CD4-positive, CD25-positive, alpha-beta regulatory T cell (primary cell): ENCODE measurements around the gene SELENOW. TPM values are rescaled to one million over a fixed set of nuclear protein-coding genes. Genes with fewer than 3 reads are reported as not detected.
"Not testable (repeated sequence)": the region's sequence is repeated elsewhere in the genome, so short reads cannot be mapped to it uniquely, and the experiment has no call there.

ENCODE experiments used
- ATAC-seq, 2 donors: fragments of 150-1000 bp; cut with Tn5 transposase; one replicate each; pipeline ENCODE4 v1.10.0; 2021; ENCODE audit warnings: low read depth in 2 of 2, moderate number of reproducible peaks in 2 of 2, moderate library complexity in 1 of 2
- DNase-seq, 3 donors: peaks; one replicate each; pipeline versions ENCODE4 v3.0.0 to v3.0.0-alpha.2; 2012 to 2022; ENCODE audit warnings: mixed read lengths in 1 of 3
- H3K27ac ChIP-seq: one replicate; pipeline ENCODE4 v1.7.0; 2013; ENCODE audit warnings: mild to moderate bottlenecking, low read length; ENCODE audit not compliant: insufficient read depth, poor library complexity, severe bottlenecking
- H3K27me3 ChIP-seq: one replicate; pipeline ENCODE4 v1.7.0; 2013; ENCODE audit warnings: low read length; ENCODE audit not compliant: control insufficient read depth, insufficient read depth
- H3K36me3 ChIP-seq: one replicate; pipeline ENCODE4 v1.7.0; 2013; ENCODE audit warnings: mild to moderate bottlenecking, low read length, moderate library complexity; ENCODE audit not compliant: control insufficient read depth, insufficient read depth
- H3K4me1 ChIP-seq: 2 replicates; pipeline ENCODE4 v1.7.0; 2013; ENCODE audit warnings: mild to moderate bottlenecking, low read length; ENCODE audit not compliant: insufficient read depth, control insufficient read depth, poor library complexity, severe bottlenecking
- H3K4me3 ChIP-seq: one replicate; pipeline ENCODE4 v1.7.0; 2013; ENCODE audit warnings: low read depth, mild to moderate bottlenecking, low read length, moderate library complexity
- H3K9me3 ChIP-seq, 2 experiments: 1 replicate in 1 of 2; 2 replicates in 1 of 2; pipeline ENCODE4 v1.7.0; 2013; ENCODE audit warnings: low read length in 2 of 2, mild to moderate bottlenecking in 1 of 2, moderate library complexity in 1 of 2; ENCODE audit not compliant: control insufficient read depth in 2 of 2
- H3K27ac Mint-ChIP-seq, 3 donors: one replicate each; pipeline ENCODE4 v1.8.0; 2020 to 2022; ENCODE audit warnings: mild to moderate bottlenecking in 3 of 3, mixed read lengths in 3 of 3, moderate library complexity in 2 of 3
- H3K27me3 Mint-ChIP-seq: one replicate; pipeline ENCODE4 v1.8.0; 2022; ENCODE audit warnings: mild to moderate bottlenecking, mixed read lengths
- H3K36me3 Mint-ChIP-seq: one replicate; pipeline ENCODE4 v1.8.0; 2020; ENCODE audit warnings: mixed read lengths
- H3K4me1 Mint-ChIP-seq, 4 donors: one replicate each; pipeline ENCODE4 v1.8.0; 2020 to 2022; ENCODE audit warnings: mixed read lengths in 4 of 4, mild to moderate bottlenecking in 1 of 4
- H3K4me3 Mint-ChIP-seq, 4 donors: one replicate each; pipeline ENCODE4 v1.8.0; 2020 to 2022; ENCODE audit warnings: mild to moderate bottlenecking in 4 of 4, mixed read lengths in 4 of 4, moderate library complexity in 3 of 4
- H3K9me3 Mint-ChIP-seq, 7 donors: one replicate each; pipeline ENCODE4 v1.8.0; 2020 to 2022; ENCODE audit warnings: mixed read lengths in 7 of 7, mild to moderate bottlenecking in 3 of 7, moderate library complexity in 2 of 7
- polyA plus RNA-seq, 4 donors: library from polyadenylated mRNA; unstranded; fragments of 300-500 nt; fragmentation: Illumina TruSeq; gene quantifications; one replicate each; pipeline ENCODE4 v1.2.3, GENCODE V29; 2021
- total RNA-seq: library from RNA; stranded (reverse); gene quantifications from one replicate; pipeline ENCODE4 v1.2.3, GENCODE V29; 2022

Gene SELENOW
- total and polyA plus RNA-seq, 5 donors from 2014 or later = 119 to 422 (median 373) TPM

DNA sequence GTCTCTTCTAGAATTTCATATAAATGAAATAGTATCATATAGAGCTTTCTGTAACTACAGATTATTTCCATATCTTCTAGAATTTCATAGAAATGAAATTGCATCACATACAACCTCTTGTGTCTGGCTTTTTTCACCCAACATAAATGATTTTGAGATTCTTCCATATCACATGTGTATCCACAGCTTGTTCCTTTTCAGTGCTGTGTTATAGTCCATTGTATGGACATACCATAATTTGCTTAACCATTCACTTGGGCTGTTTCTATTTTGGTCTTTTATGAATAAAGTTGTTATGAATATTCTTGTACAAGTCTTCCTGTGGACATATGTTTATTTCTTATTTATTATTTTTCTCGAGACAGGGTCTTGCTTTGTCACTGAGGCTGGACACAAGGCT is 14.1 kb downstream of the SELENOW start:
- peaks cover 0 to 6% (median 5%) of the 10 kb centered on the region in 4 donors for H3K4me1 Mint-ChIP-seq
- no peaks in the 10 kb centered on the region for H3K36me3 ChIP-seq
- no peak overlapping the region for H3K27ac Mint-ChIP-seq
- ATAC-seq = no peak
- no peaks in the 10 kb centered on the region for H3K36me3 Mint-ChIP-seq
- H3K4me1 ChIP-seq = no peaks in the 10 kb centered on the region
- H3K4me3 ChIP-seq = no peak overlapping the region
- peaks cover 0 to 4% (median 0%) of the 10 kb centered on the region in 7 donors for H3K9me3 Mint-ChIP-seq
- H3K27me3 Mint-ChIP-seq = no peaks in the 10 kb centered on the region
- H3K4me3 Mint-ChIP-seq = no peak overlapping the region
- H3K9me3 ChIP-seq = peaks cover 0 to 3% of the 10 kb centered on the region in 2 experiments
- no peaks in the 10 kb centered on the region for H3K27me3 ChIP-seq
- no peak overlapping the region for H3K27ac ChIP-seq
- DNase-seq = no peak

DNA sequence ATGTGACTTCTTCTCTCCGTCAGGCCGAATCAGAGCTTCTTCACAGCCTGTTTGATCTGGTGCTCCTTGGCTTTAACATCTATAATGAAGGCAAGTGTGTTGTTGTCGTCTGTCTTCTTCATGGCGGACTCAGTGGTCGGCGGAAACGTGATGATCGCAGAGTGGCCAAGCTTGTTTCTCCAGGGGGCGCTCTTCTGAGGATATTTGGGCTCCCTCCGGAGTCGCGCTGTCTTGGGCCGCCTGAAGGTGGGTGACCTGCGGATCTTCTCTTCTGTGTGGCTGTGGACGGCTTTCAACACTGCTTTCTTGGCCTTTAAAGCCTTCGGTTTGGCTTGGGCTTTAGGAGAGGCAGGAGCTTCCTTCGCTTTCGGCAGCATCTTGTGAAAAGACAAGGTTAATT is 16.0 kb downstream of the SELENOW start:
- H3K4me1 Mint-ChIP-seq = peaks cover 0 to 3% (median under 1%) of the 10 kb centered on the region in 4 donors
- H3K36me3 Mint-ChIP-seq = no peaks in the 10 kb centered on the region
- no peaks in the 10 kb centered on the region for H3K27me3 Mint-ChIP-seq
- DNase-seq (no peak), ATAC-seq (no peak)
- Histone ChIP-seq H3K4me1 (no peaks in the 10 kb centered on the region), H3K36me3 (no peaks in the 10 kb centered on the region), H3K9me3 (peaks cover 0 to 3% of the 10 kb centered on the region in 2 experiments), H3K27ac (no peak overlapping the region), H3K27me3 (peaks cover 4% of the 10 kb centered on the region), H3K4me3 (no peak overlapping the region)
- H3K9me3 Mint-ChIP-seq = peaks cover 0 to 4% (median 0%) of the 10 kb centered on the region in 7 donors
- no peak overlapping the region for H3K27ac Mint-ChIP-seq
- no peak overlapping the region for H3K4me3 Mint-ChIP-seq

DNA sequence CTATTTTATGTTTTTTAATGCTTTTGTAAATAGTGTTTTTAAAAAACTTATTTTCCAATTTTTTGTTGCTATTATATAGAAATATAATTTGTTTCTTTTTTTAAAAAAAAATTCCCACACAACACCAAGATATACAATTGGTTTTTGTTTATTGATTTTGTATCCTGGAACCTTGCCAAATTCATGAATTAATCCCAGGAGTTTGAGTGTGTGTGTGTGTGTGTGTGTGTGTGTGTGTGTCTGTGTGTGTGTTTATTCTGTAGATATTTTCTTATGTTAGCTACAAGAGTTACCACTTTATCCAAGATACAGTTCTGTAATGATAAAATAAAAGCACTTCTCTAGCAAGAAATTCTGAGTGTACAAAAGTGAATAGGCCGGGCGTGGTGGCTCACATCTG is 18.3 kb downstream of the SELENOW start:
- Histone ChIP-seq H3K4me1 (no peaks in the 10 kb centered on the region), H3K27ac (no peak overlapping the region), H3K36me3 (no peaks in the 10 kb centered on the region), H3K9me3 (peaks cover 0 to 4% of the 10 kb centered on the region in 2 experiments), H3K4me3 (no peak overlapping the region), H3K27me3 (peaks cover 4% of the 10 kb centered on the region)
- no peak overlapping the region for H3K4me3 Mint-ChIP-seq
- H3K27ac Mint-ChIP-seq = no peak overlapping the region
- no peaks in the 10 kb centered on the region for H3K36me3 Mint-ChIP-seq
- DNase-seq (no peak), ATAC-seq (no peak)
- H3K4me1 Mint-ChIP-seq = no peaks in the 10 kb centered on the region
- peaks cover 0 to 4% (median 0%) of the 10 kb centered on the region in 7 donors for H3K9me3 Mint-ChIP-seq
- H3K27me3 Mint-ChIP-seq = no peaks in the 10 kb centered on the region

DNA sequence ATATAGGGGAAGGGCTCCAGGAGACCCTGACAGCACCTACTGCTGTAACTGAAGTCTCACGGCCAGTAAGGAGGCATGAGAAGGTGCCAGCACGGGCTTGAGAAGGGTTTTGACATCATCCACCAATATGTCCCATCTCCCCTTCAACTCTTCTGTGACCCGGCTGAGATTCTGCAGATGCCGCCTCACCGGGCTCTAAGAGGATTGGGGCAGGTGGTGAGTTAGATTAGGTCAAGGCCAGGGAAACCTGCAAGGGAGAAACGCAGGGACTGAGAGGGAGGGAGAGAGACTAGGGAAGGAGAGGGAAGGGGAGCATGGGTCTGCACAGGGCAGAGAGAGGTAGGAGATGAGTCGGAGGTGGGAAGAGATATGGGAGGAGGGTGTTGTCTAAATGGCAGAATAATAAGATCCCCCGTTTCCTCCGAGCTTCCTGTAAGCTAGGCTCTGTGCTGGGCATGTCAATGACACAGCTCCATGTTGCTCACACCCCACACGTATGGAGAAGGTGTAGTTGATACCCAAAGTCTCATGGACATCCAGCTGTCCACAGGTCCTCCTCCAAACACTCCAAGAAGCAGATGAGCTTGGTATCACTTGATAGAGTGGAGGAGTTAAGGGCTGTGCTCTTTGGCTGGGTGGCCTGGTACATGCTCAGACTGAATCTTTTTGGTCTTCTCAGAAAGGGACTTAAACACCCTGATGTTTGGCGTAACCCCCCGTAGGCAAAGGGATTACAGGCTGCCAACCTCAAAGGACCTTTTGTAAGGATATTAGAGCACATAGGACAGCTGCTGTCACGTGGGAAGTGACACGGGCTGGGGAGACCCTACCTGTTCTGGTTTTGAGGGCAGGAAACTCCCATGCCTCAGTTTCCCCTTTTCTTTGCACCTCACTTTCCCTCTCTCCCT is 19.7 kb downstream of the SELENOW start:
- Histone ChIP-seq H3K4me1 (no peaks in the 10 kb centered on the region), H3K9me3 (peaks cover 0 to 1% of the 10 kb centered on the region in 2 experiments), H3K27ac (no peak overlapping the region), H3K36me3 (no peaks in the 10 kb centered on the region), H3K4me3 (no peak overlapping the region), H3K27me3 (peaks cover 4% of the 10 kb centered on the region)
- ATAC-seq (no peak), DNase-seq (no peak)
- Mint-ChIP-seq H3K27me3 (no peaks in the 10 kb centered on the region), H3K4me3 (no peak overlapping the region), H3K4me1 (no peaks in the 10 kb centered on the region), H3K9me3 (peaks cover 0 to 2% (median 0%) of the 10 kb centered on the region in 7 donors), H3K27ac (no peak overlapping the region), H3K36me3 (no peaks in the 10 kb centered on the region)

DNA sequence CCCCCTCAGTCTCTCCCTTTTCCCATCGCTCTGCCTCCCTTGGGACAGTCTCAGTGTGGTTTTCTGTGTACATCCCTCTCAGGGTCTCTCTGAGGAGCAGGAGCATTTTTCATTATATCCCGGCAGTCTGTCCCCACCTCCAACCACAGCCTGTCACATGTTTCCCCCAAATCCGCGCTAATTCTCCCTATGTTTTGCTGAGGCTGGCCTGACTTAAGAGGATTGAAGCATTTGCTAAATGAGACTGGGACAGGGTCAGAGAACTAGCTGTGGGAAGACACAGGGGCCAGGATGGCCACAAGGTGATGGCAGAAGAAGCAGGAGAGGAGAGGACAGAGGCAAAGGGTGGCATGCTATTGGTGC is 20.4 kb downstream of the SELENOW start:
- Mint-ChIP-seq H3K36me3 (no peaks in the 10 kb centered on the region), H3K4me3 (no peak overlapping the region), H3K4me1 (no peaks in the 10 kb centered on the region), H3K9me3 (peaks cover 0 to 2% (median 0%) of the 10 kb centered on the region in 7 donors), H3K27me3 (no peaks in the 10 kb centered on the region), H3K27ac (no peak overlapping the region)
- peaks cover 4% of the 10 kb centered on the region for H3K27me3 ChIP-seq
- no peak for DNase-seq
- no peaks in the 10 kb centered on the region for H3K4me1 ChIP-seq
- no peak for ATAC-seq
- no peaks in the 10 kb centered on the region for H3K36me3 ChIP-seq
- H3K27ac ChIP-seq = no peak overlapping the region
- peaks cover 0 to 1% of the 10 kb centered on the region in 2 experiments for H3K9me3 ChIP-seq
- H3K4me3 ChIP-seq = no peak overlapping the region

DNA sequence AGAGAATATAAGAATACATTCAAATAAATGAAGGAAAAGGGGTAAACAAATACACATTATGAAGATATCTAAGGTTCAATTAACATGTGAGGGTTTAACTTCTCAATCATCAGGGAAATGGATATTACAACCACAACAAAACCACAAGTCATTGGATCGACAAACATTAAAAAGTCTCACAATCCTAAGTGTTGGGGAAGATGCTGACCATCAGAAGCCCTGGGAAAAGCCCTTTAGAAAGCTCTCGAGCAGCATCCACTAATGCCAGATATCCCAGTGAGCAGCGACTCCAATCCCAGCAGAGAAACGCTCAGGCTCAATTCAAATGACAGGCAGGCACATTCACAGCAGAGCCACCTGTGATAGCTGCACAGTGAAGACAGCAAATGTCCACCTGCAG is 22.8 kb downstream of the SELENOW start:
- Mint-ChIP-seq H3K36me3 (no peaks in the 10 kb centered on the region), H3K4me3 (no peak overlapping the region), H3K27me3 (no peaks in the 10 kb centered on the region), H3K4me1 (no peaks in the 10 kb centered on the region), H3K9me3 (peaks cover 0 to 2% (median 0%) of the 10 kb centered on the region in 7 donors), H3K27ac (no peak overlapping the region)
- Histone ChIP-seq H3K9me3 (peaks cover 0 to 1% of the 10 kb centered on the region in 2 experiments), H3K27ac (no peak overlapping the region), H3K4me3 (no peak overlapping the region), H3K27me3 (peaks cover 4% of the 10 kb centered on the region), H3K4me1 (no peaks in the 10 kb centered on the region), H3K36me3 (no peaks in the 10 kb centered on the region)
- DNase-seq (no peak), ATAC-seq (no peak)

DNA sequence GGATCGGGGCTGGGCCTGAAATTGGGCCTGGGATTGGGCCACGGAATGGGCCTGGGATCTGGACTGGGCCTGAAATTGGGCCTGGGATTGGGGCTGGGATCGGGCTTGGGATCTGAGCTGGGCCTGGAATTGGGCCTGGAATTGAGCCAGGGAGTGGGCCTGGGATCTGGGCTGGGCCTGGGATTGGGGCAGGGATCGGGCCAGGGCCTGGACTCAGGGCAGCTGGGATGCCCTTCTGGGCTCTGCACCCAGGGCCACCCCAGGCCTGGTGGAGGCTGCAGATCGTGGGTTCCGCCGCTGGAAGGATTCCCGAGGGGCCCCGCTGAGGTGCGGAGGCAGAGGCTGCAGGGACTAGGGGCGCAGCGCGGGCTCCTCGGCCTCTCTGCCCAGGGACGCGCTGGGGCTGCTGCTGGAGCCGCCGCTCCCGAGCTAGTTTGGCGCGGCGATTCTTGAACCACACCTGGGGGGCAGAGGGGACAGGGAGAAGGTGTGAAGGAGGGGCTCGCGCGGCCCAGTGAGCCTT is 24.1 kb downstream of the SELENOW start:
- H3K4me1 Mint-ChIP-seq = no peaks in the 10 kb centered on the region
- Histone ChIP-seq H3K4me1 (no peaks in the 10 kb centered on the region), H3K9me3 (peaks cover 0 to 1% of the 10 kb centered on the region in 2 experiments), H3K27ac (no peak overlapping the region), H3K36me3 (no peaks in the 10 kb centered on the region), H3K4me3 (no peak overlapping the region), H3K27me3 (peaks cover 4% of the 10 kb centered on the region)
- peaks cover 0 to 2% (median 0%) of the 10 kb centered on the region in 7 donors for H3K9me3 Mint-ChIP-seq
- no peak for DNase-seq
- no peak for ATAC-seq
- no peak overlapping the region for H3K27ac Mint-ChIP-seq
- peaks cover 2% of the 10 kb centered on the region for H3K27me3 Mint-ChIP-seq
- H3K4me3 Mint-ChIP-seq = no peak overlapping the region
- no peaks in the 10 kb centered on the region for H3K36me3 Mint-ChIP-seq

DNA sequence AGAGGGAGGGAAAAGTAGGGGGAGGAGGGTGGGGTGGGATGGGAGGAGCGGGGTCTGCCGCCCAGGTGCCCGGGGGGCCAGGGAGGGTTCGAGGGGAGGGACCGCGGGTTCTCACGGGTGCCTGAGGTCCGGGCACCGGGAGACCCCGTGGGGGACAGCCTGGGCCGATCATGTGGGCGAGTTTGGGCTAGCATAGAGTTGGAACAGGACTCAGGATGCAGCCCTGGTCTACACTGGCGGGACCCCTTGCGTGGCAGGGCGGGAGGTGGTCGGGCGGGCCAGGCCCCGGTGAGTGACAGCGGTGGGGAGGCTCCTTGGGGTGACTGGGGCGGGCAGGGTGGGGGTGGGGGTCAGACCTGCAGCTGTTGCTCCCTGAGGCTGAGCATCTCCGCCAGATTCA is 24.6 kb downstream of the SELENOW start:
- ATAC-seq, H3K27me3 ChIP-seq, H3K27me3 Mint-ChIP-seq, H3K9me3 ChIP-seq, DNase-seq, H3K4me1 Mint-ChIP-seq, H3K4me3 ChIP-seq, H3K4me1 ChIP-seq, H3K36me3 Mint-ChIP-seq, H3K36me3 ChIP-seq, H3K27ac Mint-ChIP-seq, H3K9me3 Mint-ChIP-seq, H3K27ac ChIP-seq, H3K4me3 Mint-ChIP-seq: not testable (repeated sequence)
